ENCODE data around the gene TFCP2L1. TPM values are rescaled to one million over a fixed set of nuclear protein-coding genes. Genes with fewer than 3 reads are reported as not detected.

TFCP2L1 gene
- total and polyA plus RNA-seq, 2 donors (not counting 1 experiment from before 2014, with no cell fraction given), result not detected

GRCh38 chr2:121233486-121234110 is 51.4 kb downstream of the TFCP2L1 start:
- H3K36me3 ChIP-seq (ENCODE audit: control insufficient read depth, insufficient read depth, low read length), result no peaks in the 10 kb centered on the region
- H2AFZ ChIP-seq (ENCODE audit: low read length), result no peak overlapping the region
- no peaks in the 10 kb centered on the region for H3K4me1 ChIP-seq (ENCODE audit: control insufficient read depth, extremely low read depth, insufficient read depth, low read length)
- H3K27me3 ChIP-seq (ENCODE audit: control insufficient read depth, insufficient read depth, low read length), result peaks cover 2% of the 10 kb centered on the region
- H3K79me2 ChIP-seq (ENCODE audit: control insufficient read depth, insufficient read depth, low read length), result no peaks in the 10 kb centered on the region
- no peaks in the 10 kb centered on the region for H3K9me3 ChIP-seq (ENCODE audit: control insufficient read depth, insufficient read depth, low read depth, low read length)
- no peak overlapping the region for H3K4me2 ChIP-seq (ENCODE audit: extremely low read depth, insufficient read depth, low read length)
- H3K4me3 ChIP-seq (replicated peaks in 1 of 4; ENCODE audit: control extremely low read depth in 1 of 4, insufficient read depth in 1 of 4, low read depth in 3 of 4, low read length in 4 of 4), result no peak overlapping the region
- H4K20me1 ChIP-seq (ENCODE audit: control insufficient read depth, extremely low read depth, insufficient read depth, low read length), result no peaks in the 10 kb centered on the region
- no peak for DNase-seq (ENCODE audit: low read depth in 2 of 2)
- no peak for TF ChIP-seq EZH2 (IDR thresholded peaks at IDR 0.05; ENCODE audit: low read length, missing control alignments)
- TF ChIP-seq CTCF (conservative IDR thresholded peaks at IDR 0.05 in 1 of 2, IDR thresholded peaks at IDR 0.05 in 1 of 2; ENCODE audit: low read depth in 1 of 2, low read length in 2 of 2), result no peak
- no peak overlapping the region for H3K9ac ChIP-seq (ENCODE audit: insufficient read depth, low read length)
- H3K27ac ChIP-seq (ENCODE audit: insufficient read depth, low read length), result no peak overlapping the region

- no peak overlapping the region for H3K27ac ChIP-seq (ENCODE audit: insufficient read depth, low read length)
Observed at GRCh38 chr2:121232626-121233265, 52.3 kb downstream of the TFCP2L1 start.

More at GRCh38 chr2:121232626-121233265, 52.3 kb downstream of the TFCP2L1 start:
- H2AFZ ChIP-seq (ENCODE audit: low read length), result no peak overlapping the region
- H4K20me1 ChIP-seq (ENCODE audit: control insufficient read depth, extremely low read depth, insufficient read depth, low read length), result no peaks in the 10 kb centered on the region
- no peak overlapping the region for H3K4me3 ChIP-seq (replicated peaks in 1 of 4; ENCODE audit: control extremely low read depth in 1 of 4, insufficient read depth in 1 of 4, low read depth in 3 of 4, low read length in 4 of 4)
- no peaks in the 10 kb centered on the region for H3K79me2 ChIP-seq (ENCODE audit: control insufficient read depth, insufficient read depth, low read length)
- H3K4me2 ChIP-seq (ENCODE audit: extremely low read depth, insufficient read depth, low read length), result no peak overlapping the region
- no peak overlapping the region for H3K9ac ChIP-seq (ENCODE audit: insufficient read depth, low read length)
- no peaks in the 10 kb centered on the region for H3K4me1 ChIP-seq (ENCODE audit: control insufficient read depth, extremely low read depth, insufficient read depth, low read length)
- no peak for DNase-seq (ENCODE audit: low read depth in 2 of 2)
- H3K9me3 ChIP-seq (ENCODE audit: control insufficient read depth, insufficient read depth, low read depth, low read length), result no peaks in the 10 kb centered on the region
- H3K36me3 ChIP-seq (ENCODE audit: control insufficient read depth, insufficient read depth, low read length), result no peaks in the 10 kb centered on the region
- TF ChIP-seq CTCF (conservative IDR thresholded peaks at IDR 0.05 in 1 of 2, IDR thresholded peaks at IDR 0.05 in 1 of 2; ENCODE audit: low read depth in 1 of 2, low read length in 2 of 2), result no peak
- no peak for TF ChIP-seq EZH2 (IDR thresholded peaks at IDR 0.05; ENCODE audit: low read length, missing control alignments)
- peaks cover 2% of the 10 kb centered on the region for H3K27me3 ChIP-seq (ENCODE audit: control insufficient read depth, insufficient read depth, low read length)

All from fibroblast of lung (primary cell).